Adipocyte (in vitro differentiated cells): ENCODE results near the gene PDZD2.
"Not testable (repeated sequence)": the region's sequence is repeated elsewhere in the genome, so short reads cannot be mapped to it uniquely, and the experiment has no call there.

Experiments
- DNase-seq: peaks from one replicate; pipeline ENCODE4 v3.0.0-alpha.2; 2015; ENCODE audit warnings: low read depth
- H3K27me3 ChIP-seq: replicated peaks from 2 replicates; pipeline ENCODE4 v1.7.0; 2013; ENCODE audit warnings: mild to moderate bottlenecking, low read length, moderate library complexity; ENCODE audit not compliant: control insufficient read depth, insufficient read depth
- H3K36me3 ChIP-seq: 2 replicates; pipeline ENCODE4 v1.7.0; 2013; ENCODE audit warnings: low read length, mild to moderate bottlenecking, moderate library complexity; ENCODE audit not compliant: control insufficient read depth, insufficient read depth, severe bottlenecking
- H3K4me1 ChIP-seq: 2 replicates; pipeline ENCODE4 v1.7.0; 2013; ENCODE audit warnings: mild to moderate bottlenecking, low read length, moderate library complexity; ENCODE audit not compliant: control insufficient read depth, insufficient read depth
- H3K4me3 ChIP-seq: 2 replicates; pipeline ENCODE4 v1.7.0; 2013; ENCODE audit warnings: mild to moderate bottlenecking, low read length, moderate library complexity
- H3K9ac ChIP-seq: 2 replicates; pipeline ENCODE4 v1.7.0; 2013; ENCODE audit warnings: mild to moderate bottlenecking, low read length, moderate library complexity
- H3K9me3 ChIP-seq: 2 replicates; pipeline ENCODE4 v1.7.0; 2013; ENCODE audit warnings: mild to moderate bottlenecking, low read length, moderate library complexity; ENCODE audit not compliant: control insufficient read depth

Gene PDZD2

GRCh38 chr5:31770998-31771397 lies 132.1 kb downstream of the PDZD2 start:
- Histone ChIP-seq H3K9me3 (no peaks in the 10 kb centered on the region), H3K27me3 (peaks cover 19% of the 10 kb centered on the region), H3K4me3 (no peak overlapping the region), H3K9ac (no peak overlapping the region), H3K4me1 (no peaks in the 10 kb centered on the region), H3K36me3 (no peaks in the 10 kb centered on the region)
- DNase-seq, result no peak

- Histone ChIP-seq H3K4me1 (no peaks in the 10 kb centered on the region), H3K9ac (no peak overlapping the region)
- DNase-seq, result no peak
Measured at GRCh38 chr5:31771500-31771899, 132.6 kb downstream of the PDZD2 start.

DNA sequence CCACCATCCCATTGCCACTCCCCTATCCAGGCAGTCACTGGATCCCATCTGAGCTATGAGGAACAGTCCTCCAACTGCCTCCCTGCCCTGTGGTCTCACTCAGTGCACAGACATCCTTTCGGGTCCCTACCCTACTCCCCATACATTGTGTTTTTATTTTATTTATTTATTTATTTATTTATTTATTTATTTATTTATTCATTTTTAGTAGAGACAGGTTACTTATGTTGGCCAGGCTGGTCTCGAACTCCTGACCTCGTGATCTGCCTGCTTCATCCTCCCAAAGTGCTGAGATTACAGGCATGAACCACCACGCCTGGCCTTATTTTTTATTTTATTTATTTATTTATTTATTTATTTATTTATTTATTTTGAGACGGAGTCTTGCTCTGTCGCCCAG lies 137.4 kb downstream of the PDZD2 start:
- H3K9ac ChIP-seq, H3K9me3 ChIP-seq, H3K4me3 ChIP-seq, DNase-seq, H3K4me1 ChIP-seq, H3K36me3 ChIP-seq: not testable (repeated sequence)
- peaks cover 18% of the 10 kb centered on the region for H3K27me3 ChIP-seq

More at GRCh38 chr5:31771500-31771899, 132.6 kb downstream of the PDZD2 start:
- Histone ChIP-seq H3K4me3 (no peak overlapping the region), H3K27me3 (peaks cover 19% of the 10 kb centered on the region), H3K9me3 (no peaks in the 10 kb centered on the region), H3K36me3 (no peaks in the 10 kb centered on the region)

- Histone ChIP-seq H3K36me3 (no peaks in the 10 kb centered on the region), H3K9me3 (no peaks in the 10 kb centered on the region)
- DNase-seq, result no peak
Measured at GRCh38 chr5:31776976-31777651, 138.2 kb downstream of the PDZD2 start.

DNA sequence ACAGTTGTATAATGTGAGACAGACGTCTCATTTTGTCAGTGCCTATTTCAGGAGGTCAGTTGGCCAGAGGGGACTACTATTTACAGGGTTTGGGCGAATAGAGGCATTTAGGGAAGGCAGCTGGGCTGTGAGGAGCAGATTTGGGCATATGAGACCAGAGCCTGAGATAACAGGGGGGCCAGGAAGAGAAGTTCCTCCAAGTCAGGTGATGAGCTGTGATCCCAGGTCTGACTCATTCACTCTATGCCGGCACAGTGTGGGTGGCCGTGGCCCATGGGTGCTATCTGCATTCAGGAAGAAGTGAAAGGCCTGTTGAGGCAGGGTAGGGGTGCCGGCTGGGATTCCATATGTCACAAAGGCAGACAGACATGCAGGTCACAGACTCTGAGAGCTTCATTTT lies 142.8 kb downstream of the PDZD2 start:
- DNase-seq, result no peak
- peaks cover 2% of the 10 kb centered on the region for H3K4me1 ChIP-seq
- H3K4me3 ChIP-seq, result no peak overlapping the region
- H3K9ac ChIP-seq, result no peak overlapping the region
- H3K27me3 ChIP-seq, result peaks cover 29% of the 10 kb centered on the region
- no peaks in the 10 kb centered on the region for H3K9me3 ChIP-seq
- no peaks in the 10 kb centered on the region for H3K36me3 ChIP-seq

More at GRCh38 chr5:31776976-31777651, 138.2 kb downstream of the PDZD2 start:
- no peaks in the 10 kb centered on the region for H3K4me1 ChIP-seq
- H3K9ac ChIP-seq, result no peak overlapping the region
- no peak overlapping the region for H3K4me3 ChIP-seq
- peaks cover 18% of the 10 kb centered on the region for H3K27me3 ChIP-seq

GRCh38 chr5:31783086-31783645 lies 144.2 kb downstream of the PDZD2 start:
- H3K36me3 ChIP-seq, result no peaks in the 10 kb centered on the region
- DNase-seq, result no peak
- no peak overlapping the region for H3K4me3 ChIP-seq
- H3K27me3 ChIP-seq, result peaks cover 29% of the 10 kb centered on the region
- H3K4me1 ChIP-seq, result peaks cover 2% of the 10 kb centered on the region
- H3K9me3 ChIP-seq, result no peaks in the 10 kb centered on the region
- H3K9ac ChIP-seq, result no peak overlapping the region

GRCh38 chr5:31783731-31784130 lies 144.8 kb downstream of the PDZD2 start:
- no peak for DNase-seq
- peaks cover 2% of the 10 kb centered on the region for H3K4me1 ChIP-seq
- no peaks in the 10 kb centered on the region for H3K9me3 ChIP-seq
- no peaks in the 10 kb centered on the region for H3K36me3 ChIP-seq
- peaks cover 29% of the 10 kb centered on the region for H3K27me3 ChIP-seq
- no peak overlapping the region for H3K9ac ChIP-seq
- no peak overlapping the region for H3K4me3 ChIP-seq

- Histone ChIP-seq H3K9ac (no peak overlapping the region), H3K4me1 (peaks cover 2% of the 10 kb centered on the region), H3K36me3 (no peaks in the 10 kb centered on the region), H3K27me3 (peaks cover 18% of the 10 kb centered on the region), H3K4me3 (no peak overlapping the region), H3K9me3 (peaks cover 6% of the 10 kb centered on the region)
- no peak for DNase-seq
Measured at GRCh38 chr5:31786090-31786631, 147.2 kb downstream of the PDZD2 start.

- Histone ChIP-seq H3K4me1 (no peaks in the 10 kb centered on the region), H3K27me3 (peaks cover 15% of the 10 kb centered on the region), H3K4me3 (no peak overlapping the region), H3K36me3 (no peaks in the 10 kb centered on the region), H3K9me3 (peaks cover 4% of the 10 kb centered on the region), H3K9ac (no peak overlapping the region)
- no peak for DNase-seq
Measured at GRCh38 chr5:31794009-31794408, 155.1 kb downstream of the PDZD2 start.

DNA sequence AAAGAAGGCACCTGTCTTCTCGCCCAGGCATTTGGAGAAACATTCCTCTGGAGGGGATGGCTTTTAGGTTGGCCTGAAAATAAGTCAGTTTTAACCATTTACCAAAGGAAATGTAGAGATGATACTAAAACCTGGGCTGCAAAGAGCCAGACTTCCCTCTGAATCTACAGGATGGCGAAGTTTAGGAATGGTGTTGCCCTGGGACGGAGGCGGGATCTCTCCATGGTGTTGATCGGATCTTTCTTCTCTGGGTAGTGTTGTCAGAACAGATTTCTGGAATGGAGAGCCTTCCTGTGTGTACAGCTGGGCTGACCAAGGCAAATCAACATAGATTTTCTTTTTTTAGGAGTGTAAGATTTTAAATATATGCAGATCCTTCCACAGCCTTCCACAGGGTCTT lies 159.2 kb downstream of the PDZD2 start:
- no peak overlapping the region for H3K9ac ChIP-seq
- no peaks in the 10 kb centered on the region for H3K9me3 ChIP-seq
- DNase-seq, result no peak
- no peak overlapping the region for H3K4me3 ChIP-seq
- peaks cover 43% of the 10 kb centered on the region for H3K27me3 ChIP-seq
- no peaks in the 10 kb centered on the region for H3K36me3 ChIP-seq
- no peaks in the 10 kb centered on the region for H3K4me1 ChIP-seq

- peaks cover 52% of the 10 kb centered on the region for H3K27me3 ChIP-seq
- DNase-seq, result no peak
Measured at GRCh38 chr5:31800351-31800750, 161.4 kb downstream of the PDZD2 start.

More at GRCh38 chr5:31800351-31800750, 161.4 kb downstream of the PDZD2 start:
- H3K36me3 ChIP-seq, result no peaks in the 10 kb centered on the region
- H3K4me1 ChIP-seq, result no peaks in the 10 kb centered on the region
- no peak overlapping the region for H3K9ac ChIP-seq
- H3K9me3 ChIP-seq, result no peaks in the 10 kb centered on the region
- H3K4me3 ChIP-seq, result no peak overlapping the region
